GM12878 (cell line): Measurements from ENCODE around the gene KDF1. TPM values are rescaled to one million over a fixed set of nuclear protein-coding genes. Genes with fewer than 3 reads are reported as not detected.

Experiments
- ATAC-seq: fragments of 200-7000 bp; cut with Tn5 transposase; 3 replicates; pipeline ENCODE4 v1.9.1; 2020; ENCODE audit warnings: mild to moderate bottlenecking, moderate library complexity
- BruUV-seq: library from RNA; stranded (reverse); fragments of 400-500 nt; replicated peaks from 2 replicates; lab custom pipeline; 2021; lab: Mats Ljungman, UMichigan
- CTCF ChIA-PET: fragments of 300-600 bp; sonication (Branson Sonifier 250); formaldehyde crosslinking; extraction: SDS; loops from one replicate; lab custom pipeline; 2021; ENCODE audit warnings: inconsistent platforms; lab: Yijun Ruan, JAX
- POLR2A ChIA-PET: fragments of 350-600 bp; formaldehyde crosslinking; extraction: SDS; loops from one replicate; lab custom pipeline; 2021; ENCODE audit warnings: inconsistent platforms; lab: Charles Lee
- RAD21 ChIA-PET: fragments of 300-600 bp; sonication (Branson Sonifier 250); formaldehyde crosslinking; loops from one replicate; lab custom pipeline; 2023; ENCODE audit warnings: antibody characterized with exemption; ENCODE audit not compliant: unreplicated experiment; lab: Charles Lee
- SMC1A ChIA-PET: fragments of 300-600 bp; sonication (Branson Sonifier 250); formaldehyde crosslinking; loops from one replicate; lab custom pipeline; 2023; ENCODE audit not compliant: unreplicated experiment, uncharacterized antibody; lab: Charles Lee
- DNase-seq: peaks from one replicate; pipeline ENCODE4 v3.0.0-alpha.2; 2011; ENCODE audit warnings: low read depth, low spot score
- FAIRE-seq: peaks from 3 replicates; lab custom pipeline; 2011; peaks lifted over from hg19 to GRCh38; lab: Jason Lieb, UNC
- H2AFZ ChIP-seq: 2 replicates; pipeline ENCODE4 v1.6.0; 2011; ENCODE audit warnings: low read depth, low read length, control low read depth; ENCODE audit not compliant: control insufficient read depth
- H3K27ac ChIP-seq: 2 replicates; pipeline ENCODE4 v1.5.1; 2011; ENCODE audit warnings: control low read depth; ENCODE audit not compliant: control insufficient read depth, insufficient read depth
- H3K27me3 ChIP-seq, 2 experiments: replicated peaks in 1 of 2; 2 replicates each; pipeline versions ENCODE4 v1.6.0 to v1.6.1; 2011; ENCODE audit warnings: low read length in 1 of 2; ENCODE audit not compliant: control insufficient read depth in 2 of 2, insufficient read depth in 2 of 2
- H3K36me3 ChIP-seq, 2 experiments: 2 replicates each; pipeline ENCODE4 v1.5.1; 2011; ENCODE audit warnings: low read length in 1 of 2; ENCODE audit not compliant: control insufficient read depth in 2 of 2, insufficient read depth in 2 of 2
- H3K4me1 ChIP-seq: 2 replicates; pipeline ENCODE4 v1.6.1; 2011; ENCODE audit warnings: mild to moderate bottlenecking, low read length, moderate library complexity, mixed read lengths; ENCODE audit not compliant: control insufficient read depth, insufficient read depth
- H3K4me2 ChIP-seq: 2 replicates; pipeline ENCODE4 v1.6.0; 2011; ENCODE audit warnings: control low read depth; ENCODE audit not compliant: control insufficient read depth, insufficient read depth
- H3K4me3 ChIP-seq: fragments of 200-600 bp; sonication (generic); 2 replicates; pipeline ENCODE4 v1.5.1; 2016
- H3K79me2 ChIP-seq: 2 replicates; pipeline ENCODE4 v1.6.0; 2011; ENCODE audit warnings: low read length; ENCODE audit not compliant: control insufficient read depth, insufficient read depth
- H3K9ac ChIP-seq: 2 replicates; pipeline ENCODE4 v1.8.0; 2011; ENCODE audit warnings: low read length, control low read depth, mixed read lengths; ENCODE audit not compliant: control insufficient read depth, insufficient read depth
- H3K9me3 ChIP-seq: replicated peaks from 3 replicates; pipeline ENCODE4 v1.5.1; 2011; ENCODE audit warnings: mild to moderate bottlenecking, low read length; ENCODE audit not compliant: control insufficient read depth, insufficient read depth
- H4K20me1 ChIP-seq: 2 replicates; pipeline ENCODE4 v1.6.0; 2011; ENCODE audit not compliant: control insufficient read depth, insufficient read depth
- BMI1 ChIP-seq: fragments of 450-650 bp; IDR thresholded peaks from 2 replicates; pipeline ENCODE4 v1.6.1; 2016; ENCODE audit warnings: mild to moderate bottlenecking, moderate library complexity, borderline replicate concordance
- CTCF ChIP-seq, 3 experiments: IDR thresholded peaks in 2 of 3; conservative IDR thresholded peaks in 1 of 3; 2 replicates each; pipeline ENCODE4 v1.5.1; 2011; ENCODE audit warnings: low read depth in 3 of 3, low read length in 3 of 3, mild to moderate bottlenecking in 3 of 3, control low read depth in 2 of 3, moderate library complexity in 2 of 3, inconsistent platforms in 1 of 3, mixed read lengths in 1 of 3; ENCODE audit not compliant: control insufficient read depth in 2 of 3, insufficient read depth in 1 of 3; ENCODE audit errors: extremely low read depth in 1 of 3
- HSF1 ChIP-seq: fragments of 150-350 bp; IDR thresholded peaks from 2 replicates; pipeline ENCODE4 v1.6.1; 2014; ENCODE audit warnings: mild to moderate bottlenecking, low read depth, low read length
- MEF2B ChIP-seq: fragments of 450-650 bp; IDR thresholded peaks from 2 replicates; pipeline ENCODE4 v1.6.1; 2018; ENCODE audit warnings: mild to moderate bottlenecking, moderate library complexity; ENCODE audit not compliant: partially characterized antibody, poor library complexity, severe bottlenecking
- MLLT1 ChIP-seq: fragments of 450-650 bp; IDR thresholded peaks from 2 replicates; pipeline ENCODE4 v1.6.1; 2016; ENCODE audit warnings: mild to moderate bottlenecking
- RELB ChIP-seq: fragments of 450-650 bp; IDR thresholded peaks from 2 replicates; pipeline ENCODE4 v1.6.1; 2017; ENCODE audit warnings: low read depth, mild to moderate bottlenecking, moderate library complexity
- SIN3A ChIP-seq: IDR thresholded peaks from 2 replicates; pipeline ENCODE4 v1.6.1; 2012; ENCODE audit warnings: low read depth, low read length, improper control_type of control experiment
- TARDBP ChIP-seq: IDR thresholded peaks from 2 replicates; pipeline ENCODE4 v1.6.1; 2016; ENCODE audit warnings: borderline replicate concordance
- WGBS: methylation state at CpG from one replicate; pipeline ENCODE4 v1.1.6; 2016; ENCODE audit warnings: low lambda C conversion rate; ENCODE audit not compliant: insufficient replicate concordance, insufficient coverage; ENCODE audit errors: missing lambda C conversion rate; 5-methylcytosine and 5-hydroxymethylcytosine counted together
- in situ Hi-C: fragments of 300-500 bp; cut with MboI; formaldehyde crosslinking; loops from 9 replicates; pipeline ENCODE4 v1.14.3; 2018; ENCODE audit warnings: mixed read lengths
- intact Hi-C: fragments of 100-400 bp; cut with micrococcal nuclease; formaldehyde crosslinking; loops from one replicate; pipeline ENCODE4 v1.14.2; 2022; ENCODE audit not compliant: unreplicated experiment
- polyA plus RNA-seq, 11 experiments: library from polyadenylated mRNA; depleted of rRNA in 4 of 11; unstranded in 6 of 11; stranded (reverse) in 5 of 11; fragments of >200 nt; fragmentation: Nextera tagmentation in 4 of 11; fragmentation: Illumina TruSeq in 1 of 11; extraction: Ambion mirVana in 4 of 11; extraction: Trizol in 1 of 11; gene quantifications; 1 replicate in 1 of 11; 2 replicates in 10 of 11; pipeline versions ENCODE4 v1.2.1 to v1.2.3, GENCODE V29; 2011 to 2016; ENCODE audit warnings: inconsistent platforms in 2 of 11, missing spikeins in 2 of 11, low read depth in 1 of 11
- total RNA-seq, 4 experiments: library from RNA; depleted of rRNA in 3 of 4; stranded (reverse); fragments of >200 nt in 3 of 4; fragmentation: Illumina TruSeq in 1 of 4; extraction: Trizol in 1 of 4; gene quantifications; 2 replicates each; pipeline versions ENCODE4 v1.2.1 to v1.2.3, GENCODE V29; 2013 to 2021

KDF1 gene
- total and polyA plus RNA-seq, 10 of the 15 experiments (the other 5 are each of a cell fraction or from before 2014, with no cell fraction given) = 0.03 to 0.13 (median 0.04) TPM; not detected in 7

GRCh38 chr1:26921126-26921539, 39.1 kb downstream of the KDF1 start:
- peaks cover 5% of the 10 kb centered on the region; the same call in 1 of the 2 replicates for H3K4me1 ChIP-seq
- peaks cover 5 to 11% of the 10 kb centered on the region in 2 experiments for H3K36me3 ChIP-seq
- H3K9me3 ChIP-seq = no peaks in the 10 kb centered on the region
- in situ Hi-C loops = no loop called here
- no TSS peak for BruUV-seq
- ChIA-PET POLR2A (interaction anchor here (0.7 to 2.6 kb wide), 2 partner anchors 18 to 21 kb away, joined by 3 to 12 read pairs; partner anchors contain the start of gene GPATCH3), RAD21 (interaction anchor here (1.4 kb wide), 1 partner anchor 20 kb away, joined by 3 read pairs; the partner anchor contains the start of gene GPATCH3), SMC1A (interaction anchor here (0.6 to 2.0 kb wide), 4 partner anchors 10 to 326 kb away, joined by 3 to 11 read pairs (median 4); partner anchors contain the start of gene GPATCH3), CTCF (interaction anchor here (1.0 kb wide), 1 partner anchor 191 kb away, joined by 3 read pairs; no protein-coding TSS in a partner anchor)
- DNase-seq = no peak
- peak overlapping the region; percentile 67 for H3K4me3 ChIP-seq
- H4K20me1 ChIP-seq = no peaks in the 10 kb centered on the region; the same call in 1 of the 2 replicates
- peak overlapping the region; percentile 84 for H3K9ac ChIP-seq
- H3K27me3 ChIP-seq = no peaks in the 10 kb centered on the region
- H2AFZ ChIP-seq = peak overlapping the region; percentile 97
- H3K79me2 ChIP-seq = peaks cover 28% of the 10 kb centered on the region
- intact Hi-C loops = no loop called here
- TF ChIP-seq MLLT1 (peak; percentile 49; the same call in 1 of the 2 replicates), RELB (peak; percentile 21; the same call in 1 of the 2 replicates), HSF1 (peak; percentile 99), CTCF (IDR thresholded peaks at IDR 0.05 in 2 of 3, conservative IDR thresholded peaks at IDR 0.05 in 1 of 3; ENCODE audit: control insufficient read depth in 2 of 3, extremely low read depth in 1 of 3, insufficient read depth in 1 of 3, low read depth in 3 of 3, low read length in 3 of 3) (no peak), BMI1 (peak; percentile 91), MEF2B (peak; percentile 28), TARDBP (no peak), SIN3A (peak; percentile 54; the same call in 1 of the 2 replicates)
- 13% methylated on average over 7 of the region's 7 CpGs for WGBS
- peak overlapping the region; percentile 36; the same call in 1 of the 2 replicates for H3K27ac ChIP-seq
- peak overlapping the region; percentile 99 for H3K4me2 ChIP-seq
- peak; percentile 29 for ATAC-seq
- FAIRE-seq = no peak
